Esophagus (tissue), 2 donors: Measurements from ENCODE around the gene GLB1L. TPM values are rescaled to one million over a fixed set of nuclear protein-coding genes. Genes with fewer than 3 reads are reported as not detected.

Experiments
- H3K27ac ChIP-seq, 2 donors: one replicate each; pipeline ENCODE4 v1.5.1; 2013; ENCODE audit warnings: low read depth in 2 of 2, mild to moderate bottlenecking in 2 of 2, inconsistent platforms in 1 of 2, low read length in 1 of 2, moderate library complexity in 1 of 2
- H3K27me3 ChIP-seq, 2 donors: one replicate each; pipeline ENCODE4 v1.6.1; 2013; ENCODE audit warnings: low read length in 2 of 2, control low read depth in 1 of 2, mild to moderate bottlenecking in 1 of 2; ENCODE audit not compliant: insufficient read depth in 2 of 2, control insufficient read depth in 1 of 2
- H3K36me3 ChIP-seq, 2 donors: one replicate each; pipeline ENCODE4 v1.6.1; 2013; ENCODE audit warnings: low read length in 1 of 2; ENCODE audit not compliant: control insufficient read depth in 2 of 2, insufficient read depth in 2 of 2
- H3K4me1 ChIP-seq, 2 donors: one replicate each; pipeline ENCODE4 v1.6.1; 2013; ENCODE audit warnings: low read length in 1 of 2; ENCODE audit not compliant: control insufficient read depth in 2 of 2, insufficient read depth in 2 of 2
- H3K4me3 ChIP-seq, 2 donors: one replicate each; pipeline ENCODE4 v1.5.1; 2013; ENCODE audit warnings: low read length in 2 of 2, mild to moderate bottlenecking in 2 of 2, low read depth in 1 of 2, moderate library complexity in 1 of 2
- H3K9me3 ChIP-seq, 2 donors: one replicate each; pipeline ENCODE4 v1.6.1; 2013; ENCODE audit warnings: mild to moderate bottlenecking in 2 of 2, low read depth in 1 of 2, low read length in 1 of 2, moderate library complexity in 1 of 2; ENCODE audit not compliant: control insufficient read depth in 2 of 2, insufficient read depth in 1 of 2
- WGBS, 2 donors: extraction: QIAGEN DNeasy Blood & Tissue Kit; methylation state at CpG; one replicate each; pipeline ENCODE4 v1.1.7; 2013; 5-methylcytosine and 5-hydroxymethylcytosine counted together
- polyA plus RNA-seq, 2 donors: library from polyadenylated mRNA; stranded (reverse); fragments of 200-250 nt; gene quantifications; one replicate each; pipeline ENCODE4 v1.2.3, GENCODE V29; 2013
- donor health status: healthy with polysubstance abuse.
- donor health status: Bipolar disorder and iron deficiency.

The GLB1L gene
- polyA plus RNA-seq, 2 donors: 1.6 to 1.9 TPM

DNA sequence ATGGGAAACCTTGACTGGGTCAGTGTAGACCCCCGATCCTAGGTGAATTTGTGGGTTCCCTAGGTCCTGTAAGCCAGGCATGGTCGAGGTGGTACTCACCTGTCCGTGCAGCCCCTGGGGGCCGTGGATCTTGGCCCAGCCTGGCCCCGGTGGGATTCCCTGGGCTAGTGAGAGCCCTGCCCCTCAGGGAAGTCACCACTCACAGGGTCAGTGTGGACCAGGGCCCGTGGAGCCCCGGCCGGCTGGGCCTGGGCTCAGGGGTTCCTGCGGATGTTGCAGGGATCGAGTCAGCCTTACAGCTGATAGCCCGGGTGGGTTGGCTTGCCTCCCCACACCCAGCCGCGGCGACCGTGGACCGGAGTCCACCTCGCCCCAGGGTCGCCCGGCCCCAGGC lies 16.3 kb downstream of the GLB1L start:
- Histone ChIP-seq H3K36me3 (peaks cover 25 to 27% of the 10 kb centered on the region in 2 donors), H3K4me3 (peak overlapping the region; percentile 76 to 85)
- WGBS, 2 donors: 1 to 2% methylated on average over 17 to 19 of the region's 19 CpGs

DNA sequence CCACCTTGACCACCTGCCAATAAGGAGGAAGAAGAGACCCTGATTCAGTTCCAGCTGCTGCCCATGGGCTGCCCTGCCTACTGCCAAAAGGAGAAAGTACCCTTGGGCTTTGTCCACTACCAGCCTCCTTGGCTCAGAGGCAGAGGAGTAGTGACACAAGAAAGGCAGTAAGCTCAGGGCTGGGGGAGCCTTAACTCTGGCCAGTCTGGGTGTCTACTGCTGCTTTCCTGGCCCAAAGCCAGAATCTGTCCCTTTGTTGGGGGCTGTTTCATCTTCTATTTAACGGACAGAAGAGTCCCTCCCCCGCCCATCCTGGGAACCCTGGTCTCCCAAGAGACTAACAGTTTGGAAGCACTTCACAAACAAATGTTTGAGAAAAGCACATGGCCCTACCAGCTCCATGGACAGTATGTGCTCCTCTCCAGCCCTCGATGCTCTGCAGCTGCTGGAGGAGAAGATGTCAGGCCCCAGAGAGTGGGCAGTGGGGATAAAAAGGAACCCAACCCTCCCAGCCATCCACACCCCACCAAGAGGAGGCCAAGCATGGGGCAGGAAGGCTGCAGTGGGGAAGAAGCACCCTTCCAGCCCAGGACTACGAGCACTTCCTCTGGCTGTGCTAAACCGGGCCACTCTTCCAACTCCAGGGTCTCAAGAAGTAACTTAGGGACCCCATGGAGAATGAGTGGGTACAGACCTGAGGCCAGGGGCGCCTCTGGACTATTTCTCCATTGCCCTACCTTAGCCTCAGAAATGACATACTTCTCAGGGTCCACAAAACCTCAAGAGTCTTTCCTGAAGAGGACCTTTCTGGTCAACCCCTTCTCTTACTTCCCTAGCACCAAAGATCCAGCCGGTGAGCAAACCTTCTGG lies 17.0 kb downstream of the GLB1L start:
- H3K27me3 ChIP-seq: no peaks in the 10 kb centered on the region
- peak overlapping the region; percentile 94 to 99 for H3K27ac ChIP-seq
- H3K4me3 ChIP-seq: peak overlapping the region; percentile 76 to 85
- WGBS, 2 donors: 39% methylated on average over 7 of the region's 7 CpGs
- peaks cover 22 to 30% of the 10 kb centered on the region in 2 donors for H3K36me3 ChIP-seq
- no peaks in the 10 kb centered on the region for H3K9me3 ChIP-seq
- H3K4me1 ChIP-seq: peaks cover 9 to 10% of the 10 kb centered on the region in 2 donors

More for the DNA sequence above, 16.3 kb downstream of the GLB1L start:
- Histone ChIP-seq H3K27ac (peak overlapping the region; percentile 94 to 99), H3K4me1 (peaks cover 9 to 10% of the 10 kb centered on the region in 2 donors), H3K27me3 (no peaks in the 10 kb centered on the region), H3K9me3 (no peaks in the 10 kb centered on the region)

DNA sequence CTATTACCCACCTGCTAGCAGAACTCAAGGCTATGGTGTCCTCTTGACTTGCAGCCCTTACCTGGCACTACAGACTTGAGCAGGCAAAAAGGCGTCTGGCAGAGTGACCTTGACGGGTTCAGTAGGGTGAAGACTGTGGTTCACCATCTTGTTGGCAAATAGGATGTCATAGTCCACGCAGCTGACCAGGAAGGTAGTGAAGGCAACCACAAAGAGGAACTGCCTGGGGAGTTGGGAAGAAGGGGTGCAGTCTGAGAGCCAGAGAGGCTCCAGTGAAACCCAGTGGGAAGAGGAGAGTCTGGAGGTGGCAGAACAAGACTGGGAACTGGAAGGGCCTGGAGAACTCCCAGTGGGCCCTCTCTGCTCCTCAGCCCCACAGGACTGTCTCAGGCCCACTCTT lies 19.9 kb downstream of the GLB1L start:
- 82 to 85% methylated on average over 3 of the region's 3 CpGs for WGBS, 2 donors
- Histone ChIP-seq H3K36me3 (peaks cover 30 to 52% of the 10 kb centered on the region in 2 donors), H3K27me3 (no peaks in the 10 kb centered on the region), H3K9me3 (no peaks in the 10 kb centered on the region), H3K27ac (no peak overlapping the region), H3K4me1 (peaks cover 9 to 10% of the 10 kb centered on the region in 2 donors), H3K4me3 (no peak overlapping the region)

DNA sequence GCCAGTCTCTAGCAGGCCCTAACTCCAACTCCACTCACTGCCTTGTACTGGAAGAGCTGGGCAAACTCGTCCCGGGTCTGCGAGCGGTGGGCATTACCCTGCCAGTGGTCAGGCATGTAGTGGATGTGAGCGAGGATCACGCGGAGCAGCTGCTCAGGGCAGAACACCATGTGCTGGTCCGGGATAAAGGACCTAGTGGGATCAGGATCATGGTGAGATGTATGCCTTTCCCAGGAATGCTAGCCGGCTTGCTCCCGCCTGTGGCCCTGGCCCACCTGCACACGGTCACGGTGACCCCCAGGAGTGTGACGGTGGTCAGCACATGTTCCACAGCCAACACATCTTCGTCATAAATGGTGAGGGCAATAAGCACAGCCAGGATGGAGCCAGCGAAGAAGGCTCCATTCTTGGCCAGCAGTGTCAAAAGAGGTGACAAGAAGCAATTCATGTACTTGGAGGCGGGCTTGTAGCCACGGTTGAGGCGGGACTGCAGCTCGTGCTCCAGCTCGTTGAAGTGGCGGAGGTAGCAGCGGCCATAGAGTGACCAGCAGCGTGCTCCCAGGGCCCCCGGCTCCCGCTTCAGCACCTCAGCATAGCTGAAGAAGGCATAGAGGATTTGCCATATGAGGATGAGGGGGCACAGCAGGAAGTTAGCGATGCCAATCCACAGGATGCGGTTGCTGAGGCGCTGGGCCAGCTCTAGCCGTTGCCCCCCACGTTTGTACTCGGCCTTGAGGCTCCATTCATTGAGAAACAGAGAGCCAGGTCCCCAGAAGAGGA lies 21.2 kb downstream of the GLB1L start:
- H3K27me3 ChIP-seq: no peaks in the 10 kb centered on the region
- 92 to 94% methylated on average over 31 of the region's 31 CpGs for WGBS, 2 donors
- H3K9me3 ChIP-seq: no peaks in the 10 kb centered on the region
- no peak overlapping the region for H3K4me3 ChIP-seq
- peaks cover 30 to 61% of the 10 kb centered on the region in 2 donors for H3K36me3 ChIP-seq
- H3K27ac ChIP-seq: no peak overlapping the region
- H3K4me1 ChIP-seq: peaks cover 9 to 17% of the 10 kb centered on the region in 2 donors

DNA sequence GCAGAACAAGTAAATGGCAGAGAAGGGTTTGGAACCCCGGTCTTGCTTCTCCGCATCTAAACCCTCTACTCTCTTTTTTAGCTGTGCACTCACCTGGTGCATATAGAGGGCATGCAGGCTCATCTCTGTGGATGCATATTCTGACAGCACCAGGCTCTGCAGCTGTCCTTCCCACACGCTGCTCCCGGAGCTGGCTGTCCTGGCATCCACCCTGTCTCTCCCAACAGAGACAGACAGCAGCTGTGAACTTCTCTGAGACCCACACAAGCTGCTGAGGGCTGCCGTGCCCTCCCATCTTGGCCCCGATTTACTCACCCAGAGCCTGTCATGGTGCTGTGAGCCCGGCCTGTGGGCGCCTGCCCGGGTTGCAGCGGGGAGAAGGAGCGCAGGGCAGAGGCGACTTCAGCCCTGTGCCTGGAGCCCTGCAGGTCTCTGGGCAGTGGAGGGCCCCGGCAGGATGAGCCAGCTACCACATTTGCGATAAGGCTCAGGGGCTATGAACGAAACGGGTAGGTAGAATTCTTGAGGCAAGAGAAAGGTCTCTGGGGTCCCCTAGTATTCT lies 23.2 kb downstream of the GLB1L start:
- Histone ChIP-seq H3K27me3 (no peaks in the 10 kb centered on the region), H3K36me3 (peaks cover 30 to 61% of the 10 kb centered on the region in 2 donors), H3K4me1 (peaks cover 0 to 11% of the 10 kb centered on the region in 2 donors), H3K4me3 (no peak overlapping the region), H3K9me3 (no peaks in the 10 kb centered on the region), H3K27ac (no peak overlapping the region)
- 94% methylated on average over 16 of the region's 16 CpGs for WGBS, 2 donors

DNA sequence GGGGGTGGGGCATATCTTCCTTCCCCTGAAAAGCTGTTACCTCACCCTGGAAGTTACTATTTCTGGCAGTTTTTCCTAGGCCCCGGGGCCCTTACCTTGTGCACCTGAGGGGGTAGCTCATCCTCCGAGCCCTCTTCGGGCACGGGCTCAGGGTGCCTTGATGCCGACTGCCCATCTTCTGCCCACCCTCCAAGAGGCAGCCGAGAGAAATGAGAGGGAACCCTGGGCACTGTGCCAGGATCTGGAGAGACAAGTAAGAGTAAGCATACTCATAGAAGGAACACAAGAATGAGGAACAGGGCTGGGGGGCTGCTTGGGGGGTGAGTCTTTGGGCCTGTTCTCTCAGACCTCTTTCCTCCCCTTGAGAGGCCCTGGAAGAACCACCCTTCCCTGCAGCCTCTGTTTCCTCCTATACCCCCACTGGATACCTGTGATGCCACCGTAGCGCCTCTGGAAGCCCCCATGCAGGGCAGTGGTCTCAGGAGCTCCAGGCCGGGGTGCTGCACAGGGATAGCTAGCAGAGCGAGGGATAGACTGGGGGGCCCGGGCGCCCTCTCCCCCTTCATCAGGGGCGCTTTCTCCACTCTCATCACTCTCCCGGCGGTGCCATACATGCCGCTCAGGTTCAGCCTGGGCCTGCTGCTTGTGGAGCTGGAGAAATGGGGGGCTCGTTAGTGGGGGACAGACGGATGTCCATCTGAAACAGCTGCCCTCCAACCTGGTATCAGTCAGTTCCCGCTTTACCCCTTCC lies 24.4 kb downstream of the GLB1L start:
- no peak overlapping the region for H3K4me3 ChIP-seq
- no peaks in the 10 kb centered on the region for H3K9me3 ChIP-seq
- peaks cover 0 to 11% of the 10 kb centered on the region in 2 donors for H3K4me1 ChIP-seq
- no peaks in the 10 kb centered on the region for H3K27me3 ChIP-seq
- WGBS, 2 donors: 90 to 92% methylated on average over 18 to 19 of the region's 19 CpGs
- H3K36me3 ChIP-seq: peaks cover 27 to 66% of the 10 kb centered on the region in 2 donors
- no peak overlapping the region for H3K27ac ChIP-seq

DNA sequence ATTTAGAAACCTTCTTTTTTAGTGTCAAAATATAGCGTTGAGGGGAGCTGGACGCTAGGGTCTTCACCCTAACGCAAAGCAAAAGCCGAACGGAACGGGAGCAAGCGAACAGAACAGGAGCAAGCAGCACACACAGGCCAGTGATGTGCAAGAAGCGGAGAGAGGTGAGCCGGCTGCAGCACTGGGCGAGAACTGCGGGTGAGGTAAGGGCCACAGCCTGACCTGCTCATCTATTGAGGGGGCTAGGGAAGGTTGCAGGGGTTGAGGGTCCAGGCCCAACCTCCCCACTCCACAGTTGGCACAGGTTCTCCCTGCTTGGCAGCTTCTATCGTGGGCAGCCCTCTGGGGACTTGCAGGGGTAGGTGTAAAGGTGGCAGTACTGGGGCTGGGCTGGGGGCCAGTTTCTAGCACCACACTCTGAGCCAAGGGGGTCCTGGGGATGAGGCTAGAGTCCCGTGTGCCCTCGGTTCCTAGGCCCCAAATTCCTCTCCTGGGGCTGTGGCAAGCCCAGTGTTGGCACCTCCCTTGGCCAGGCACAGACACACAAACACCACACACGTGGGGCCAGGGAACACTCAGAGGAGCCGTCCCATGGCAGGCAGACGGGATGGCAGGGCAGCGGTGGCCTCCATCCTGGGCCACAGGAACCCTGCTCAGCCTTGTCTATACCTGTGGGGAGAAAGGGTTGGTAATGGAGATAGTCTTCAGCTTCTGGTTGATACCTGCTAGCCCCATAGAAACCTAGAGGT lies 25.3 kb downstream of the GLB1L start:
- peak overlapping the region; percentile 80 to 81 for H3K27ac ChIP-seq
- no peaks in the 10 kb centered on the region for H3K9me3 ChIP-seq
- peaks cover 26 to 59% of the 10 kb centered on the region in 2 donors for H3K36me3 ChIP-seq
- WGBS, 2 donors: 89 to 90% methylated on average over 18 of the region's 18 CpGs
- no peak overlapping the region for H3K4me3 ChIP-seq
- H3K4me1 ChIP-seq: peaks cover 0 to 11% of the 10 kb centered on the region in 2 donors
- H3K27me3 ChIP-seq: no peaks in the 10 kb centered on the region

DNA sequence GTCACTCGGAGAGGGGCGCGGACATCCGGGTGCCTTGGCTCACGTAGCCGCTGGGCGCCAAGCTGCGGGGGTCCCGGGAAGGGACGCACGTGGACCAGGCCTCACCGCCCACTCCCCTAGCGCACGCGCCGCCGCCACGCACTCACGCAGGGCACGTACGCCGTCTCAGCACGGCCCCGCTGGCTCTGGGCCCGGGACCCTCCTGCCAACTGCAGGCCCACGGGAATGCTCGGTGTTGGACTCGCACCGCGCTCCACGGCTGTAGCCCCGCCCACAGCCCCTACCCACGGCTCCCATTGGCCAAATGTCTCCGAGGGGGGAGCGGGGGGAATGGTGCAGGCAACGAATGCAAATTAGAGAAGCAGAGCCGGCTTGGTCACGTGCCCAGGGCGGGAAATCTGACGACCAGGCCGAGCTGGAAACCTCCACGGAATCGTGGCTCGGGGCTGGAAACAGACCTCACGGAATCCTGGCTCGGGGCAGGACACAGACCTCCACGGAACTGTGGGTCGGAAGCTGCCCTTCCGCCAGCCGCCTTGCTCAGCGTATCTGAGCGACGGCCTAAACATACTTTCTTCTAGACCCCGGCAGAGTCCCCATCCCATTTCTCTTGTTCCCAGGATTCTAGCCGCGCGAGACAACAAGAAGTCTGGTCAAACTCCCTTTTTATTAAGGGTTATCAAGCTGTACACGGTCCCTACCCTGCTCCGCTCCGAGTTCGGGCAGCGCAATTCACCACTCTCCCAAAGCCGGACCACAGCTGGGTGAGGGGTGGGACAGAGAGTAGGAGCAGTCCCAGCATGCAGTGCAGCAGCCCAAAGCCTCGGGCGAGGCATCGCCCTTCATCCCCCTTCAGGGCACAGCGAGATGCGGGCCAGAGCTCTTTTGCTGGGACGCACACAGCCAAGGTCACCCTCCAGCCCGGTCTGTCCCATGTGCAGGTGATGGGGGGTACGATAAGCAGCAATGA lies 26.2 kb downstream of the GLB1L start, which contains the start of gene ABCB6:
Gene ABCB6 (minus strand): TSS at position 227 of the 970 bp plus-strand sequence. CDS start 285 bp downstream, outside the sequence.
- Histone ChIP-seq H3K27ac (peak within 1 kb of the TSS; percentile 96 to 97), H3K36me3 (peaks cover 18 to 53% of the 10 kb centered on the region in 2 donors), H3K4me3 (peak within 1 kb of the TSS; percentile 43 to 47), H3K4me1 (peaks cover 0 to 11% of the 10 kb centered on the region in 2 donors), H3K27me3 (no peaks in the 10 kb centered on the region), H3K9me3 (no peaks in the 10 kb centered on the region)
- 10 to 12% methylated on average over 61 to 71 of the region's 71 CpGs for WGBS, 2 donors
